Sigmoid colon (tissue), 7 donors: Measurements from ENCODE around the gene ST8SIA4. TPM values are rescaled to one million over a fixed set of nuclear protein-coding genes. Genes with fewer than 3 reads are reported as not detected.

Source experiments
- DNase-seq: peaks from one replicate; pipeline ENCODE4 v3.0.0-alpha.2; 2019
- H3K27ac ChIP-seq, 4 donors: fragments of 200-600 bp; sonication (generic); one replicate each; pipeline ENCODE4 v1.5.1; 2016 to 2019; ENCODE audit warnings: mild to moderate bottlenecking in 1 of 4
- H3K27me3 ChIP-seq, 3 donors: fragments of 200-600 bp; sonication (generic); one replicate each; pipeline ENCODE4 v1.5.1; 2019; ENCODE audit warnings: mild to moderate bottlenecking in 1 of 3
- H3K36me3 ChIP-seq, 4 donors: fragments of 200-600 bp; sonication (generic); one replicate each; pipeline ENCODE4 v1.5.1; 2016 to 2019
- H3K4me1 ChIP-seq, 4 donors: fragments of 200-600 bp; sonication (generic); one replicate each; pipeline ENCODE4 v1.5.1; 2017 to 2019
- H3K4me3 ChIP-seq, 4 donors: fragments of 200-600 bp; sonication (generic); one replicate each; pipeline ENCODE4 v1.5.1; 2017 to 2019; ENCODE audit warnings: mild to moderate bottlenecking in 2 of 4, moderate library complexity in 1 of 4
- H3K9me3 ChIP-seq, 4 donors: fragments of 200-600 bp in 3 of 4; sonication (generic) in 3 of 4; one replicate each; pipeline versions ENCODE4 v1.5.1 to v1.6.1; 2013 to 2019
- CTCF ChIP-seq, 4 experiments: fragments of 450-650 bp in 3 of 4; fragments of 200-600 bp in 1 of 4; IDR thresholded peaks; one replicate each; pipeline ENCODE4 v1.5.1; 2016 to 2019; ENCODE audit warnings: antibody characterized with exemption in 4 of 4, mild to moderate bottlenecking in 3 of 4, moderate library complexity in 2 of 4
- EP300 ChIP-seq, 4 donors: sonication (generic); formaldehyde crosslinking; IDR thresholded peaks; one replicate each; pipeline ENCODE4 v1.6.1; 2017; ENCODE audit warnings: antibody characterized with exemption in 4 of 4
- POLR2A ChIP-seq, 2 donors: fragments of 450-650 bp; IDR thresholded peaks; one replicate each; pipeline ENCODE4 v1.6.1; 2016; ENCODE audit warnings: antibody characterized with exemption in 2 of 2, mild to moderate bottlenecking in 2 of 2, moderate library complexity in 2 of 2
- POLR2AphosphoS5 ChIP-seq, 4 donors: sonication (generic); formaldehyde crosslinking; IDR thresholded peaks; one replicate each; pipeline ENCODE4 v1.6.1; 2017; ENCODE audit warnings: antibody characterized with exemption in 4 of 4
- WGBS, 2 donors: extraction: QIAGEN DNeasy Blood & Tissue Kit; methylation state at CpG; one replicate each; pipeline ENCODE4 v1.1.7; 2013; 5-methylcytosine and 5-hydroxymethylcytosine counted together
- intact Hi-C: fragments of 100-400 bp; cut with DNase I; formaldehyde crosslinking; loops from one replicate; pipeline ENCODE4 v1.15.1; 2023
- polyA plus RNA-seq, 3 donors: library from polyadenylated mRNA; stranded (reverse); fragments of 200-250 nt; gene quantifications; one replicate each; pipeline ENCODE4 v1.2.3, GENCODE V29; 2013
- total RNA-seq, 4 donors: library from RNA; depleted of rRNA; stranded (reverse); fragments of >200 nt; gene quantifications; one replicate each; pipeline ENCODE4 v1.1.0, GENCODE V29; 2016
- donor health status: healthy with polysubstance abuse.
- donor health status: Bipolar disorder and iron deficiency.
- donor health status: healthy.

ST8SIA4 gene
- total and polyA plus RNA-seq, 7 donors = 0.60 to 8.3 (median 3.0) TPM

DNA sequence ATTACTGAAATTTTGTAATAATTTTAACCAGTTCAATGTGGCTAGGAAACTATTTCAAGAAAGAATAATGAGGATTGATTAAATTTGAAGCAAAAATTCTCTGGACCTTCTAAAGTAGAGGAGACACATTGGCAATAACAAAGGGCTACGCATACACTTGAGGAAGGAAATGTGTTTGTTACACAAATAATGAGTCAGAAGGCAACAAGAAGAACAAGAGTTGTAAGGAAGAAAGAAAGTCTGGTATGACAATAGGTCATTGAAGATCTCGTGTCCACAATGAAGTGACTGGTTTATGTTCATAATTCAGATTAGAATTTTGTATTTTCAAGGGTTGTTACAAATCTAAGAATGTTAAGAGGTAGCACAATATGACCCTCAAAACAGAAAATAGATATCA lies 25.8 kb downstream of the ST8SIA4 start:
- Histone ChIP-seq H3K27ac (no peak overlapping the region), H3K4me3 (no peak overlapping the region), H3K4me1 (no peaks in the 10 kb centered on the region), H3K9me3 (no peaks in the 10 kb centered on the region), H3K27me3 (no peaks in the 10 kb centered on the region), H3K36me3 (no peaks in the 10 kb centered on the region)
- WGBS, 2 donors = 41 to 66% methylated on average over 2 of the region's 2 CpGs
- intact Hi-C loops = no loop called here
- no peak for TF ChIP-seq POLR2AphosphoS5 (IDR thresholded peaks at IDR 0.05)
- TF ChIP-seq POLR2A (IDR thresholded peaks at IDR 0.05) = no peak
- TF ChIP-seq EP300 (IDR thresholded peaks at IDR 0.05) = no peak
- no peak for TF ChIP-seq CTCF (IDR thresholded peaks at IDR 0.05)
- no peak for DNase-seq

- no peak for TF ChIP-seq POLR2A (IDR thresholded peaks at IDR 0.05)
- Histone ChIP-seq H3K36me3 (no peaks in the 10 kb centered on the region), H3K4me1 (no peaks in the 10 kb centered on the region), H3K4me3 (no peak overlapping the region), H3K27ac (no peak overlapping the region), H3K9me3 (no peaks in the 10 kb centered on the region), H3K27me3 (no peaks in the 10 kb centered on the region)
- intact Hi-C loops = no loop called here
- 78 to 84% methylated on average over 2 of the region's 2 CpGs for WGBS, 2 donors
- no peak for DNase-seq
Observed at GRCh38 chr5:100872408-100873190, 30.5 kb downstream of the ST8SIA4 start.

DNA sequence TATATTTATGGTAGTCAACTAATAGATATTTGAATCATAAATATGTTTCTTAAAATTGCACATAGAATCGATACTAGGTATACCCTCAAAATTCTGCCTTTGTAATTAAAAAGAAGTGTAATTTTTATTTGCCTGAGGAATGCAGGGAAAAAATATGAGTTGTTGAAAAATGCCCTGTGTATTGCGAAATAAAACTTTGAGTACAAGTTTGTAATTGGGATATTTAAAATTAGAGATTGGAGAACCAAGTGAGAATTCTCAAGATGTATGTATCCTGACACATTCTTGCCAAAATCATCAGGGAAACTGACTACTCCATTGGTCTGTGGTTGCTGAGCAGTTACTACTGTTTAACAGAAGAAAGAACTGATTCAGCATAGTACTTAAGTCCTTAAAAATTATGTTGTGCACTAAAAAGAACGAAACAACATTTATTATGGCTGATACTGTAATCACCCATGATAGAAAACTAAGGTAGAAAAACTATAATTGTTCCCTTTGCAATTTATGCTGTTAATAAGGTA lies 36.0 kb downstream of the ST8SIA4 start:
- Histone ChIP-seq H3K27ac (no peak overlapping the region), H3K36me3 (no peaks in the 10 kb centered on the region), H3K27me3 (no peaks in the 10 kb centered on the region), H3K4me1 (no peaks in the 10 kb centered on the region), H3K4me3 (no peak overlapping the region), H3K9me3 (no peaks in the 10 kb centered on the region)
- intact Hi-C loops = no loop called here
- no peak for TF ChIP-seq EP300 (IDR thresholded peaks at IDR 0.05)
- TF ChIP-seq POLR2AphosphoS5 (IDR thresholded peaks at IDR 0.05) = no peak
- TF ChIP-seq CTCF (IDR thresholded peaks at IDR 0.05) = no peak
- no peak for TF ChIP-seq POLR2A (IDR thresholded peaks at IDR 0.05)
- WGBS, 2 donors = 88 to 93% methylated on average over 3 of the region's 3 CpGs
- DNase-seq = no peak

- WGBS, 2 donors = 74 to 81% methylated on average over 2 of the region's 2 CpGs
- Histone ChIP-seq H3K27me3 (no peaks in the 10 kb centered on the region), H3K36me3 (no peaks in the 10 kb centered on the region), H3K9me3 (no peaks in the 10 kb centered on the region), H3K4me3 (no peak overlapping the region), H3K4me1 (no peaks in the 10 kb centered on the region), H3K27ac (no peak overlapping the region)
- TF ChIP-seq POLR2AphosphoS5 (IDR thresholded peaks at IDR 0.05) (no peak), CTCF (IDR thresholded peaks at IDR 0.05) (no peak), POLR2A (IDR thresholded peaks at IDR 0.05) (no peak), EP300 (IDR thresholded peaks at IDR 0.05) (no peak)
- DNase-seq = no peak
- intact Hi-C loops = no loop called here
Observed at GRCh38 chr5:100864931-100865330, 38.2 kb downstream of the ST8SIA4 start.

- TF ChIP-seq EP300 (IDR thresholded peaks at IDR 0.05) (no peak), POLR2A (IDR thresholded peaks at IDR 0.05) (no peak), POLR2AphosphoS5 (IDR thresholded peaks at IDR 0.05) (no peak)
- H3K36me3 ChIP-seq = no peaks in the 10 kb centered on the region
- DNase-seq = no peak
- H3K27ac ChIP-seq = no peak overlapping the region
- H3K4me3 ChIP-seq = no peak overlapping the region
- no peaks in the 10 kb centered on the region for H3K27me3 ChIP-seq
- intact Hi-C loops = no loop called here
- no peaks in the 10 kb centered on the region for H3K9me3 ChIP-seq
- whole genome bisulfite sequencing, 2 donors = 90 to 96% methylated on average over 2 of the region's 2 CpGs
- no peaks in the 10 kb centered on the region for H3K4me1 ChIP-seq
Observed at GRCh38 chr5:100863739-100864138, 39.3 kb downstream of the ST8SIA4 start.
